ENCODE measurements around the gene ENTPD6.
"Not testable (repeated sequence)": the region's sequence is repeated elsewhere in the genome, so short reads cannot be mapped to it uniquely, and the experiment has no call there.

The ENTPD6 gene

GRCh38 chr20:25195014-25195961 lies at the start of gene ENTPD6:
ENTPD6 (plus strand) TSS chr20:25195712; CDS start chr20:25206537, 10,825 bp downstream.
- in situ Hi-C loops (cut with HindIII; ENCODE audit: low sequenced_read_pairs), result no loop called here

- in situ Hi-C loops (cut with HindIII; ENCODE audit: low sequenced_read_pairs), result no loop called here
These were observed 48.5 kb upstream of the ENTPD6 start for GRCh38 chr20:25146976-25147375.

- in situ Hi-C loops (cut with HindIII; ENCODE audit: low sequenced_read_pairs), result no loop called here
These were observed 47.8 kb upstream of the ENTPD6 start for GRCh38 chr20:25147716-25148115.

GRCh38 chr20:25148181-25148981 lies 47.1 kb upstream of the ENTPD6 start:
- in situ Hi-C loops (cut with HindIII; ENCODE audit: low sequenced_read_pairs), result no loop called here

GRCh38 chr20:25148982-25149846 lies 46.3 kb upstream of the ENTPD6 start:
- in situ Hi-C loops (cut with HindIII; ENCODE audit: low sequenced_read_pairs), result no loop called here

GRCh38 chr20:25150016-25150415 lies 45.5 kb upstream of the ENTPD6 start:
- in situ Hi-C loops (cut with HindIII; ENCODE audit: low sequenced_read_pairs), result loop anchor here (25.0 kb wide), 1 partner anchor 138 kb away; no protein-coding TSS in a partner anchor

GRCh38 chr20:25158043-25158442 lies 37.5 kb upstream of the ENTPD6 start:
- in situ Hi-C loops (cut with HindIII; ENCODE audit: low sequenced_read_pairs), result loop anchor here (25.0 kb wide), 1 partner anchor 146 kb away; no protein-coding TSS in a partner anchor

- in situ Hi-C loops (cut with HindIII; ENCODE audit: low sequenced_read_pairs), result loop anchor here (25.0 kb wide), 1 partner anchor 148 kb away; no protein-coding TSS in a partner anchor
These were observed 35.0 kb upstream of the ENTPD6 start for GRCh38 chr20:25160467-25160866.

- in situ Hi-C loops (cut with HindIII; ENCODE audit: low sequenced_read_pairs), result loop anchor here (25.0 kb wide), 1 partner anchor 149 kb away; no protein-coding TSS in a partner anchor
These were observed 34.6 kb upstream of the ENTPD6 start for GRCh38 chr20:25160897-25161296.

GRCh38 chr20:25165128-25165527 lies 30.4 kb upstream of the ENTPD6 start:
- in situ Hi-C loops (cut with HindIII; ENCODE audit: low sequenced_read_pairs), result loop anchor here (25.0 kb wide), 1 partner anchor 153 kb away; no protein-coding TSS in a partner anchor

- in situ Hi-C loops (cut with HindIII; ENCODE audit: low sequenced_read_pairs), result loop anchor here (25.0 kb wide), 1 partner anchor 154 kb away; no protein-coding TSS in a partner anchor
These were observed 29.3 kb upstream of the ENTPD6 start for GRCh38 chr20:25166105-25166782.

GRCh38 chr20:25173321-25173720 lies 22.2 kb upstream of the ENTPD6 start:
- in situ Hi-C loops (cut with HindIII; ENCODE audit: low sequenced_read_pairs), result loop anchor here (25.0 kb wide), 1 partner anchor 161 kb away; no protein-coding TSS in a partner anchor

- in situ Hi-C loops (cut with HindIII; ENCODE audit: low sequenced_read_pairs), result loop anchor here (25.0 kb wide), 1 partner anchor 162 kb away; no protein-coding TSS in a partner anchor
These were observed 21.6 kb upstream of the ENTPD6 start for GRCh38 chr20:25173886-25174308.

GRCh38 chr20:25176184-25176583 lies 19.3 kb upstream of the ENTPD6 start:
- in situ Hi-C loops (cut with HindIII; ENCODE audit: low sequenced_read_pairs), result no loop called here

GRCh38 chr20:25177890-25178321 lies 17.6 kb upstream of the ENTPD6 start:
- in situ Hi-C loops (cut with HindIII; ENCODE audit: low sequenced_read_pairs), result no loop called here

- in situ Hi-C loops (cut with HindIII; ENCODE audit: low sequenced_read_pairs), result no loop called here
These were observed 16.7 kb upstream of the ENTPD6 start for GRCh38 chr20:25178563-25179438.

- in situ Hi-C loops (cut with HindIII; ENCODE audit: low sequenced_read_pairs), result no loop called here
These were observed 15.9 kb upstream of the ENTPD6 start for GRCh38 chr20:25179439-25180089.

- in situ Hi-C loops (cut with HindIII; ENCODE audit: low sequenced_read_pairs), result not testable (repeated sequence)
These were observed 11.1 kb upstream of the ENTPD6 start for GRCh38 chr20:25184391-25184790.

All from DLD1 (cell line).